ES-I3 (cell line): ENCODE data around the gene SUFU.

ENCODE experiments used
- H3K36me3 ChIP-seq: 2 replicates; pipeline ENCODE4 v1.6.1; 2013; ENCODE audit warnings: mild to moderate bottlenecking, low read length, control low read depth, moderate library complexity; ENCODE audit not compliant: insufficient read depth
- H3K4me1 ChIP-seq: 2 replicates; pipeline ENCODE4 v1.6.1; 2013; ENCODE audit warnings: mild to moderate bottlenecking, control low read depth, low read length; ENCODE audit not compliant: insufficient read depth
- H3K9ac ChIP-seq: 2 replicates; pipeline ENCODE4 v1.6.1; 2013; ENCODE audit warnings: low read depth, mild to moderate bottlenecking, low read length, moderate library complexity
- H3K9me3 ChIP-seq: 2 replicates; pipeline ENCODE4 v1.6.1; 2013; ENCODE audit warnings: mild to moderate bottlenecking, low read length, moderate library complexity; ENCODE audit not compliant: control insufficient read depth, insufficient read depth

SUFU gene

GRCh38 chr10:102470579-102471546 lies 32.9 kb upstream of the SUFU start:
- H3K36me3 ChIP-seq = no peaks in the 10 kb centered on the region
- no peaks in the 10 kb centered on the region for H3K9me3 ChIP-seq
- H3K9ac ChIP-seq = no peak overlapping the region
- no peaks in the 10 kb centered on the region; the same call in 1 of the 2 replicates for H3K4me1 ChIP-seq

- H3K9me3 ChIP-seq = no peaks in the 10 kb centered on the region
- H3K36me3 ChIP-seq = no peaks in the 10 kb centered on the region
- H3K4me1 ChIP-seq = no peaks in the 10 kb centered on the region
- no peak overlapping the region for H3K9ac ChIP-seq
Measured at GRCh38 chr10:102473445-102474331, 30.1 kb upstream of the SUFU start.

GRCh38 chr10:102475451-102476040 lies 28.2 kb upstream of the SUFU start:
- H3K36me3 ChIP-seq = peaks cover 2% of the 10 kb centered on the region
- H3K4me1 ChIP-seq = no peaks in the 10 kb centered on the region
- H3K9ac ChIP-seq = no peak overlapping the region
- H3K9me3 ChIP-seq = no peaks in the 10 kb centered on the region

GRCh38 chr10:102476466-102477141 lies 27.2 kb upstream of the SUFU start:
- H3K9me3 ChIP-seq = no peaks in the 10 kb centered on the region
- H3K9ac ChIP-seq = no peak overlapping the region
- no peaks in the 10 kb centered on the region for H3K4me1 ChIP-seq
- H3K36me3 ChIP-seq = peaks cover 12% of the 10 kb centered on the region

- Histone ChIP-seq H3K9ac (no peak overlapping the region), H3K9me3 (no peaks in the 10 kb centered on the region), H3K4me1 (no peaks in the 10 kb centered on the region), H3K36me3 (peaks cover 26% of the 10 kb centered on the region)
Measured at GRCh38 chr10:102479651-102480050, 24.1 kb upstream of the SUFU start.

DNA sequence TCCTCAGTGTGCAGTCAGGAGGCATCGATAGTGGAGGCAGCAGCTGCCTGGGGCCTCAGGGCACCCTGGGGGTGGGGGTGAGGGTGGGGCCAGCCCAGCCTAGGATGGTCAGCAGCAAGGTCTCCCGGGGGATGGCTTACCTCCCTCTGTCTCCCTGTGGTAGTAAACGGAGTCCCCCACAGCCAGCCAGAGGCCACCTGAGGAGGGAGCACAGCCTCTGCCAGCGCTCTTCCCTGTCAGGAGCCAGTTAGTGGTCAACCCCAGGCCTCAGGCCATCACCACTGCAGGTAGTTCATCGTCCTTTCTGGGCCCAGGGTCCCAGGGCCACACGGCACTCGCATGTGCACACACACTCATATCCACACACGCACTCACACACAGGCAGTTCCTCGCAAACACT lies 23.4 kb upstream of the SUFU start:
- no peak overlapping the region for H3K9ac ChIP-seq
- no peaks in the 10 kb centered on the region for H3K4me1 ChIP-seq
- no peaks in the 10 kb centered on the region for H3K9me3 ChIP-seq
- H3K36me3 ChIP-seq = peaks cover 30% of the 10 kb centered on the region

GRCh38 chr10:102484021-102484420 lies 19.8 kb upstream of the SUFU start:
- H3K9me3 ChIP-seq = no peaks in the 10 kb centered on the region
- H3K4me1 ChIP-seq = no peaks in the 10 kb centered on the region
- H3K9ac ChIP-seq = no peak overlapping the region
- H3K36me3 ChIP-seq = peaks cover 46% of the 10 kb centered on the region

DNA sequence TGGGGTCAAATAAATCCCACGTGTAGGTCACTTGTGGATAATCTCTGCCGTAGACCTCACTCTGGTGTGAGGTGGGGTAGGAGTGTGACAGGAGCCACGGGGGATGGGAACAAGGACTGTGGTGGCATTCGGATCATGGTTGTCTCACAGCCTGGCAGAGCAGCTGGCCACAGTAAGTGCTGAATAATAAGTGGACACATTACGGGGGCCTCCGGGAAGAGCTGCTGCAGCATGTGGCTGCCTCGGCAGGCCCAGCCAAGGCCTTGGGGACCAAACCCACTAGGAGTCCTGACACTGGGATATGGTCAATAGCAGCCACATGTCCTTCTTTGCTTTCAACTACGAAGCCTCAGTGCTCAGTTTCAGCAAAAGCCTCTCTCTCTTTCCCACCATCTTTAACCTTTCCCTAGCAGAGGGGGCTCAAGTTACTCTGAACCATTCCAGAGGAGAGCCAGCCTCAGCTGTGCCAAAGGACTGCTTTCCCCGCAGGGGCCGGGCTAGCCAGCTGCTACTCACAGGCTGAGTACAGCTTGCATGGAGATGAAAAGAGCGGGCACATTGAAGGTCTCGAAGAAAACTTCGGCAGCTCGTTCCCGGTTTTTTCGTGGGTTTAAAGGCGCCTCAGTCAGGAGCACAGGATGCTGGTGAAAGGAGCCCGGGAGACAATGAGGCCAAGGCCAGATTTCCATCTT lies 18.5 kb upstream of the SUFU start:
- Histone ChIP-seq H3K9ac (no peak overlapping the region), H3K9me3 (no peaks in the 10 kb centered on the region), H3K36me3 (peaks cover 46% of the 10 kb centered on the region), H3K4me1 (no peaks in the 10 kb centered on the region)

DNA sequence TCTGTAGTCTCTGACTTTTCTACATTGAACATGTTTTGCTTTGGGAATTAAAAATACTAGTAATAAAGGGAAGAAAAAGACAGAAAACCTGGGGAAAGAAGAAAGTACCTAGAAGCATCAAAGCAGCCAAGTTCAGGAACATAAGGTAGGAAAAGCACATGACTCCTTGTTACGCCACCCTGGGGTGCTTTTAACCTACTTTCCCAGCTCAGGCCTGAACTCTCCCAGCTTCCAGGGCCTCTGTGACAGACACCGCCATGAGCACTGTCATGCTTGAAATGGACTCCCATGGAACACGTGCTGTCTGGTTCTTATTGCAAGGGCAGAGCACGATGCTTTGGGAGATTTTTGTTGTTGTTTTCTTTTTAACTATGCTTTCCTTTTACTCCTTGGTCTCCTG lies 12.6 kb upstream of the SUFU start:
- Histone ChIP-seq H3K9ac (no peak overlapping the region), H3K36me3 (peaks cover 14% of the 10 kb centered on the region), H3K9me3 (no peaks in the 10 kb centered on the region), H3K4me1 (no peaks in the 10 kb centered on the region)

- H3K4me1 ChIP-seq = no peaks in the 10 kb centered on the region
- H3K9ac ChIP-seq = no peak overlapping the region
- H3K9me3 ChIP-seq = no peaks in the 10 kb centered on the region
- H3K36me3 ChIP-seq = peaks cover 14% of the 10 kb centered on the region
Measured at GRCh38 chr10:102492344-102492939, 11.3 kb upstream of the SUFU start.

DNA sequence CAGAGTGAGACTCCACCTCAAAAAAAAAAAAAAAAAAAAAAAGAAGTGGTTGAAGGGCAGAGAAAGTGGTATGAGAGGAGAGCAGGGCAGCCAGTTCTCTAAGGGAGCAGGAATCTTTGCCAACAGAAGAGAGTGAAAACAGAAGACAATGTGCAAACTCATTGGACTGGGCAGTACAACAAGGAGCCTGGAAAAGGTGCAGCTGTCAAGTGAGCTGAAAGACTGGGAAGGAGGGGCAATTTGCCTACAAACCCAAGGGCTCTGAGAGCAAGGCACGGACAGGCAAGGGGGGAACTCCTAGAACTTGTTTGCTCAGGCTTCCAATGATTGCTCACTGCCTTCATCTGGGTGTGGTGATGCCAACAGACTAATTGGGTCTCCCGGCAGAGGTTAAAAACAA lies 10.8 kb upstream of the SUFU start:
- Histone ChIP-seq H3K36me3 (peaks cover 12% of the 10 kb centered on the region), H3K4me1 (no peaks in the 10 kb centered on the region), H3K9ac (no peak overlapping the region), H3K9me3 (no peaks in the 10 kb centered on the region)

DNA sequence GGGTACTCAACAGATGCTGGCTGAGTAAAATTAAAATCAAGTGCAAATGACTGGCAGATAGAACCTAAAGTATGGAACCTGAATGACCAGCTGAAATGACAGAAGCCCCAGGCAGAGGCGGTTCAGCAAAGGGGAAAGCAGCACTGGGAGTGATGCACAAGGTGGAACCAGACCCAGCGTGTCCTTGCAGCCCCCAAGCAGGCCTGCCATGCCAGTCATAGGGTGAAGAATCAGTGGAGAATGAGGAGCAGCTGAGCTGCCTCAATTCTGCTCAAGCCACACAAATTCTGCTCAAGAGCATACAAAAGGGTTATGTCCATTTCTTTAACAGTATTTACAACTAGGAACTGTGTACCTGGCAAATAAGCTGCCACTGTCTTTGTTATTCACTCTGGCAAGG lies 10.0 kb upstream of the SUFU start:
- no peaks in the 10 kb centered on the region for H3K4me1 ChIP-seq
- no peak overlapping the region for H3K9ac ChIP-seq
- H3K9me3 ChIP-seq = no peaks in the 10 kb centered on the region
- peaks cover 6% of the 10 kb centered on the region for H3K36me3 ChIP-seq

DNA sequence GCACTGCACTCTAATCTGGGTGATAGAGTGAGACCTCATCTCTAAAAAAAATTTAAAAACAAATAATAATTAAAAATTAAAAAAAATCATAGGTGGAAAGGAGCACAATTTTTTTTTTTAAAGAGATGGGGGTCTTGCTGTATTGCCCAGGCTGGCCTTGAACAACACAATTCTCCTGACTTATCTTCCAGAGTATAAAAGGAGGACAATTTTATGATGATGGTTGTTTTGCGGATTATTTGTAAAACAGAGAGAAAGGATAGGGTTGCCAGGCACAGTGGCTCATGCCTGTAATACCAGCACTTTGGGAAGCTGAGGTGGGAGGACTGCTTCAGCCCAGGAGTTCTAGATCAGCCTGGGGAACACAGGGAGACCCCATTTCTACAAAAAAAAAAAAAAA lies 6.2 kb upstream of the SUFU start:
- no peaks in the 10 kb centered on the region for H3K9me3 ChIP-seq
- no peaks in the 10 kb centered on the region for H3K36me3 ChIP-seq
- no peaks in the 10 kb centered on the region for H3K4me1 ChIP-seq
- no peak overlapping the region for H3K9ac ChIP-seq
